ENCODE data around the gene DGKB. TPM values are rescaled to one million over a fixed set of nuclear protein-coding genes. Genes with fewer than 3 reads are reported as not detected.

Gene DGKB
- total RNA-seq, 1 donor: 0.36 TPM

DNA sequence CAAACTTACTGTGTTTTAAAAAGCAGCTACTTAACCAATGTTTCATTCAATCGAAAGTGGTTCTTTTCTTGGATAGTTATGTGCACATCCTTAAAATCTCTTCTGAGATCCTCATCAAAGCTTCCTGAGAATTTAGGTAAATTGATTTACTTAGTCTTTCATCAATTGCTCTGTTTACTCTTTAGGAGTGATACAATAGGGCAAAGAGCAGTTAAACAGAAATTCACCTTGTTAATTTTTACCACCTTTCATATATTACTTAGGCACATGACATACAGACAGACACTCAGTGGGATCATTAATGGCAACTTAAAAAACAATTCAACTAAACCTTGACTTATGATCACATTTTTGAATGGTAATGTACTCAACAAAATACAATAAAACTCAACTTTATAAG, 456.3 kb downstream of the DGKB start:
- no peak overlapping the region for H3K4me3 ChIP-seq (ENCODE audit: low read depth, low read length)
- no peak for DNase-seq (ENCODE audit: low read depth)
- TF ChIP-seq, protein P1, sequence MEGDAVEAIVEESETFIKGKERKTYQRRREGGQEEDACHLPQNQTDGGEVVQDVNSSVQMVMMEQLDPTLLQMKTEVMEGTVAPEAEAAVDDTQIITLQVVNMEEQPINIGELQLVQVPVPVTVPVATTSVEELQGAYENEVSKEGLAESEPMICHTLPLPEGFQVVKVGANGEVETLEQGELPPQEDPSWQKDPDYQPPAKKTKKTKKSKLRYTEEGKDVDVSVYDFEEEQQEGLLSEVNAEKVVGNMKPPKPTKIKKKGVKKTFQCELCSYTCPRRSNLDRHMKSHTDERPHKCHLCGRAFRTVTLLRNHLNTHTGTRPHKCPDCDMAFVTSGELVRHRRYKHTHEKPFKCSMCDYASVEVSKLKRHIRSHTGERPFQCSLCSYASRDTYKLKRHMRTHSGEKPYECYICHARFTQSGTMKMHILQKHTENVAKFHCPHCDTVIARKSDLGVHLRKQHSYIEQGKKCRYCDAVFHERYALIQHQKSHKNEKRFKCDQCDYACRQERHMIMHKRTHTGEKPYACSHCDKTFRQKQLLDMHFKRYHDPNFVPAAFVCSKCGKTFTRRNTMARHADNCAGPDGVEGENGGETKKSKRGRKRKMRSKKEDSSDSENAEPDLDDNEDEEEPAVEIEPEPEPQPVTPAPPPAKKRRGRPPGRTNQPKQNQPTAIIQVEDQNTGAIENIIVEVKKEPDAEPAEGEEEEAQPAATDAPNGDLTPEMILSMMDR (IDR thresholded peaks at IDR 0.05; ENCODE audit: insufficient read depth, low read length): no peak

DNA sequence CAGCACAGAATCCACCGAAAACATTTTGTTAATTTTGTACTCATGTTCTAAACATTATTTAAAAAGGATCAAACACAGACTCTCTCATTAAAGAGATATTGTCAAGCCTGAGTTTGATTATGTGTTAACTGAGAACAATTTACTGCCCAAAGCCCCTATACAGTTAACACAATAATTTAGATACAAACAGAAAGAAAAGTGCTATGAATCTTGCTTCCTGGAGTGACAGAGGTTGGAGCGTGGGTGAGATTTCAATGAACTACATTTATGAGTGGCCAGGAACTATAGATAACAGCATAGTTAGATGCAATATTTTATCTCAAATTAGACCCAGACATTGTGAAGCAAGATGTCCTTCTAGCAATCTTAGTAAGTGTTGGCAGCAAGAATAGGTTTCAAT, 464.2 kb downstream of the DGKB start:
- TF ChIP-seq, protein P1 (IDR thresholded peaks at IDR 0.05; ENCODE audit: insufficient read depth, low read length): no peak
- no peak for DNase-seq (ENCODE audit: low read depth)
- no peak overlapping the region for H3K4me3 ChIP-seq (ENCODE audit: low read depth, low read length)

DNA sequence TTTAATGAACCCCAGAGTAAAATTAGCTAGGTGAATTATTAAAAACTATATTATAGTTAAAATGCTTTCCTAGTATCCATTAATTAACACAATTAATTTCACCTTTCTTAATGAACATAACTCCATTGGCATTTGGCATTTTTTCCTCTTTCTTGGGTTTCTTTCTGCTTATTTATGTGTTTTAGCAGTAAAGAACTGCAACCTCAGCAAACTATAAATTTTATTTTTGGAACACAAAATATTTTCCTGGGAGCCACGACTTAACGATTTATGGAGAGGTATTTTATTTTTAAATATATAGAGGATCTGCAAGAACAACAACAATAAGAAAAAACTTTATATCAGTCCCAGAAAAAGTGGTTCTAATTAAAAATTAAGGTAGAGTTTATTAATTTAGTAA, 465.7 kb downstream of the DGKB start:
- TF ChIP-seq, protein P1 (IDR thresholded peaks at IDR 0.05; ENCODE audit: insufficient read depth, low read length): no peak
- no peak for DNase-seq (ENCODE audit: low read depth)
- H3K4me3 ChIP-seq (ENCODE audit: low read depth, low read length): no peak overlapping the region

DNA sequence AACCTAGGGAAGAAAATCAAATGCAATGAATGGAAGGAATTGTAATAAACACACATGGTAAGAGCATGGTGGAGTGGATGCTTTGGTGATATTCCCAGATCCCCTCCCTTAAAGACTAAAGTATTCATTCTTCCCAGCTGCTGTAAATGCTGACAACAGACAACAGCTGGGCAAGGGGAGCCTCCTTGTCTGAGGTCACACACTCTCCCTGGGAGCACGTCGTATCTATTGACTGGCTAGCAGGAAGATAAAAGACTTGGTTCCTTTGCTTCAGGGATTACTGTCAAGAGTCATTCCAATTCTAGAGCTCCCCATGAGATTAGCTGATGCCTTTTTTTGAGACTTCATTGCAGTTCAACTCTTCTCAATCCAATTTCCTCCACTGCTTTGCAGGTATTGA, 469.6 kb downstream of the DGKB start:
- TF ChIP-seq, protein P1 (IDR thresholded peaks at IDR 0.05; ENCODE audit: insufficient read depth, low read length): no peak
- H3K4me3 ChIP-seq (ENCODE audit: low read depth, low read length): no peak overlapping the region
- DNase-seq (ENCODE audit: low read depth): no peak

DNA sequence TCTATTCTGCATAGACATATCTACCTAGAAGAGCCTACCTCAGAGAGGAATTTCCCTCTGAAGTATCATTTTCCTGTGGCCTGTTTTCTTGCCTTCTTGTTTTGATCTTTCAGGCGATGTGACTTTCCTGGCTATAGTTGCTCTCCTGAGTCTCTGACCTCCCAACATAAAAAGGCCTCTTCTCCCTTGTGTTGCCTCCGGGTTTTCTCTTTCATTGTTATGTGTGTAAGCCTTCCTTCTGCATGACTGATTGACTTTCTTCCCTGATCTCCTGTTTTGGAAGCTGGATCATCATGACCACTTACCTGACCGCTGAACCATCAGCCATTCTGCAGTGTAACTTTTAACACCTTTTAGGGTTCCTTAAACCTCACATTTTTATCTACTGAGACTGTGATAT, 471.6 kb downstream of the DGKB start:
- no peak overlapping the region for H3K4me3 ChIP-seq (ENCODE audit: low read depth, low read length)
- no peak for DNase-seq (ENCODE audit: low read depth)
- TF ChIP-seq, protein P1 (IDR thresholded peaks at IDR 0.05; ENCODE audit: insufficient read depth, low read length): no peak

DNA sequence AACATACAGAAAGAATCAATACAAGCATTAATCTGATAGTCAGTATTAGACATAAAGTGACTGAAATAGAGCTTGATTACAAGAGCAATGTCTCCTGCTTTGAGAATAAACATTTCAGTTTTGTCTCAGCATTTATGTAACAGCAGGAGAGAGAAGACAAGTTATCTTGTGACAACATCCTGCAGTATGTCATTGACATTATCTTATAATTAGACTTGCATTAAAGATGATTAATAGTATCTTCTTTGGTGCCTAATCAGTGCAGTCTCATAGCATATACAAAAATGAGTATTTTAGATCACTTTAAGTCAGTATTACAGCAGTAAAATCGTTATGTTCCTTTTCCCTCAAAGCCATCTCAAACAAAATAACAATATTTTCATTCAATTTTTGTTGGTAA, 477.0 kb downstream of the DGKB start:
- TF ChIP-seq, protein P1 (IDR thresholded peaks at IDR 0.05; ENCODE audit: insufficient read depth, low read length): no peak
- DNase-seq (ENCODE audit: low read depth): no peak
- no peak overlapping the region for H3K4me3 ChIP-seq (ENCODE audit: low read depth, low read length)

DNA sequence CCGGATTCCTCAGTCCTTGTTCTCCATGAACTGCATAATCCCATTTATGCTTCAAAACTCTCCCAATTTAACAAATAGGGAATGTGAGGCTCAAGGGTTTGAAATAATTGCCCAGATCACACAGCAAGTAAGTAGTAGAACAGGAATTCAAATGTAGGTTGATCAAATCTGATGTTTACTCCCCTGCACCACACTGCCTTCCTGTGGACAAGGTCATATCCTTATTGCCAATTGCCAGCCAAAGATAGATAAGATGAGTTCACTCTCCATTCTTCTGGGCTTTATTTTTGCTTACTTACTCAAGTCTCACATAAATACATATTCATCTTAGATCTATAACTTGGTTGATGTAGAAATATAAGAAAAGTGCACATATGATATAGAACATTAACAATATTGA, 477.9 kb downstream of the DGKB start:
- no peak for DNase-seq (ENCODE audit: low read depth)

More for the DNA sequence above, 477.9 kb downstream of the DGKB start:
- TF ChIP-seq, protein P1 (IDR thresholded peaks at IDR 0.05; ENCODE audit: insufficient read depth, low read length): no peak
- no peak overlapping the region for H3K4me3 ChIP-seq (ENCODE audit: low read depth, low read length)

Data from fibroblast of the aortic adventitia (primary cell).